HepG2 (cell line): ENCODE results near the gene TM4SF1. TPM values are rescaled to one million over a fixed set of nuclear protein-coding genes. Genes with fewer than 3 reads are reported as not detected.

Experiments used
- ARNT2 ChIP-seq: sonication (generic); formaldehyde crosslinking; IDR thresholded peaks from 2 replicates; pipeline ENCODE4 v1.8.0; 2022; ENCODE audit warnings: mild to moderate bottlenecking, low read depth, missing genetic modification reagents, moderate library complexity
- BORCS8-MEF2B ChIP-seq: sonication (generic); formaldehyde crosslinking; IDR thresholded peaks from 2 replicates; pipeline ENCODE4 v1.8.0; 2022; ENCODE audit warnings: mild to moderate bottlenecking, missing genetic modification reagents
- ETV6 ChIP-seq: sonication (generic); formaldehyde crosslinking; conservative IDR thresholded peaks from 2 replicates; pipeline ENCODE4 v1.4.0; 2020; ENCODE audit warnings: missing genetic modification reagents
- FOXJ3 ChIP-seq: sonication (generic); formaldehyde crosslinking; IDR thresholded peaks from 2 replicates; pipeline ENCODE4 v1.4.0; 2020; ENCODE audit warnings: missing genetic modification reagents, mild to moderate bottlenecking, borderline replicate concordance
- GABPA ChIP-seq, 2 experiments: IDR thresholded peaks; 2 replicates each; pipeline ENCODE4 v1.6.1; 2011 to 2016; ENCODE audit warnings: low read depth in 2 of 2, low read length in 1 of 2, missing biosample characterization in 1 of 2, missing genetic modification characterization in 1 of 2
- HNF4A ChIP-seq: sonication (generic); formaldehyde crosslinking; IDR thresholded peaks from 2 replicates; pipeline ENCODE4 v1.4.0; 2020; ENCODE audit warnings: missing genetic modification reagents
- HNF4G ChIP-seq, 2 experiments: sonication (generic) in 1 of 2; formaldehyde crosslinking in 1 of 2; IDR thresholded peaks; 2 replicates each; pipeline versions ENCODE4 v1.4.0 to v1.6.1; 2011 to 2020; ENCODE audit warnings: borderline replicate concordance in 2 of 2, low read depth in 2 of 2, mild to moderate bottlenecking in 2 of 2, low read length in 1 of 2, missing genetic modification reagents in 1 of 2, moderate library complexity in 1 of 2
- KAT8 ChIP-seq: IDR thresholded peaks from 2 replicates; pipeline ENCODE4 v1.6.1; 2016; ENCODE audit warnings: missing genetic modification reagents, missing compliant biosample characterization
- MBD4 ChIP-seq: IDR thresholded peaks from 2 replicates; pipeline ENCODE4 v1.6.1; 2012; ENCODE audit warnings: low read length, inconsistent platforms, borderline replicate concordance
- MEIS2 ChIP-seq: sonication (generic); formaldehyde crosslinking; IDR thresholded peaks from 2 replicates; pipeline ENCODE4 v1.9.0; 2021; ENCODE audit warnings: mild to moderate bottlenecking, missing genetic modification reagents
- RFXANK ChIP-seq: IDR thresholded peaks from 2 replicates; pipeline ENCODE4 v1.6.1; 2016
- TBL1XR1 ChIP-seq: fragments of 150-350 bp; IDR thresholded peaks from 2 replicates; pipeline ENCODE4 v1.6.1; 2014; ENCODE audit warnings: borderline replicate concordance, low read length; ENCODE audit not compliant: partially characterized antibody
- ZMYM3 ChIP-seq: sonication (generic); formaldehyde crosslinking; IDR thresholded peaks from 2 replicates; pipeline ENCODE4 v1.5.1; 2020; ENCODE audit warnings: mild to moderate bottlenecking, missing genetic modification reagents
- ZNF318 ChIP-seq: sonication (generic); formaldehyde crosslinking; IDR thresholded peaks from 2 replicates; pipeline ENCODE4 v1.4.0; 2020; ENCODE audit warnings: mild to moderate bottlenecking, missing genetic modification reagents
- ZNF567 ChIP-seq: sonication (generic); formaldehyde crosslinking; IDR thresholded peaks from 2 replicates; pipeline ENCODE4 v1.8.1; 2023; ENCODE audit warnings: mild to moderate bottlenecking, missing genetic modification reagents, borderline replicate concordance
- ZNF597 ChIP-seq: sonication (generic); formaldehyde crosslinking; IDR thresholded peaks from 2 replicates; pipeline ENCODE4 v1.5.0; 2020; ENCODE audit warnings: missing genetic modification reagents
- ZNF674 ChIP-seq: sonication (generic); formaldehyde crosslinking; IDR thresholded peaks from 2 replicates; pipeline ENCODE4 v1.5.0; 2020; ENCODE audit warnings: low read depth, mild to moderate bottlenecking, missing genetic modification reagents
- ZZZ3 ChIP-seq: sonication (generic); formaldehyde crosslinking; IDR thresholded peaks from 2 replicates; pipeline ENCODE4 v1.4.0; 2020; ENCODE audit warnings: missing genetic modification reagents, mild to moderate bottlenecking, borderline replicate concordance
- polyA plus RNA-seq, 8 experiments: library from polyadenylated mRNA; depleted of rRNA in 3 of 8; stranded (reverse) in 7 of 8; unstranded in 1 of 8; fragments of >200 nt; fragmentation: Illumina TruSeq in 4 of 8; extraction: Trizol in 4 of 8; gene quantifications; 2 replicates each; pipeline versions ENCODE4 v1.2.1 to v1.2.3, GENCODE V29; 2011 to 2016; ENCODE audit warnings: low read depth in 4 of 8, missing spikeins in 1 of 8, mixed read lengths in 1 of 8; ENCODE audit not compliant: insufficient read depth in 1 of 8
- total RNA-seq, 5 experiments: library from RNA; depleted of rRNA; stranded (reverse); fragments of >200 nt; fragmentation: Illumina TruSeq; extraction: Trizol; gene quantifications; 2 replicates each; pipeline ENCODE4 v1.2.3, GENCODE V29; 2016; ENCODE audit warnings: low read depth in 1 of 5
- TF ChIP-seq, protein P1 (sequence below), 2 experiments: fragments of 450-650 bp in 1 of 2; sonication (generic) in 1 of 2; formaldehyde crosslinking; IDR thresholded peaks; 2 replicates each; pipeline versions ENCODE4 v1.5.0 to v1.8.0; 2020 to 2022; ENCODE audit warnings: mild to moderate bottlenecking in 1 of 2, missing genetic modification reagents in 1 of 2

The TM4SF1 gene
- total and polyA plus RNA-seq, 2 of the 13 experiments (the other 11 are each of a cell fraction or from before 2014, with no cell fraction given) = 431 to 1,359 TPM

DNA sequence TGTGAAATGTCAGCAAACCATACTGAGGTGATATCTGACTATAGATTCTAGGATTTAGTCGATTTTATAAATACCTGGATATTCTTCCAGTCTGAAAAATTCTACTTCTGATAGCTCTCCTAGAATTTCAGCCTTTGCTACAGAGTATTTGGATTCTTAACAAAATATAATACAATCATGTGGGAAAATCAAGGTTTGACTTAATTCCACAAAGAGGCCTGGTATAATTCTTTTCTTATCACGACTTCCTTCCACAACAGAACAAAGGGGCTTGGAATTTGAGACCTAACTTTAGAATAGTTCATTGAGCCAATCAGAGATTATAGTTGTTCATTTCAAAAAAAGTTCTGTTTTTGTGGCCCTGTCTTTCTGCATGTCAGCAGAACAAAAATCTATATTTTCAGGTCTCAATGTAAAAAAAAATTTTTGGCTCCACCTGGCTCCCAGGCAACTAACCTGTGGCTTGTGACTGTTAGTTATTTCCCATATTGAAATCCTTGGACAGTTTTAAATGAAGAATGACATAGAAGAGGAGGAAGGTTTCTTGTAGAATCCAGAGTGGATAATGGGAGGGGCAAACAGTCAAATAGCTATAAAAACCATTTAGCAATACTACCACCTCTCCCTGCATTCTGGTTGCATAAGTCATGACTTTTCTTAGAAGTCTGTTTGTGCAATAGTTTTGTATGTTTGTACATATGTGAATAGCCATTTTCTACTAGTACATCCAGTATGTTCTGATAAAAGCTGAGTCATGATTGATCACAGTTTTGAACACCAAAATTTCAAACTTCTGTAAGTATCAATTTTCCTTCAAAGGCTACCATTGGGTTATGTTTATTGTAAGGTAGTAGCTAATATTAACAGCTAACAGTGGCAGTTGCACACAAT lies 4.0 kb downstream of the TM4SF1 start (continued):
- no peak for TF ChIP-seq ZNF318 (CRISPR knock-in tag)
- TF ChIP-seq TBL1XR1 = peak; percentile 74
- no peak for TF ChIP-seq HNF4A
- peak; percentile 27; the same call in 1 of the 2 replicates for TF ChIP-seq FOXJ3 (CRISPR knock-in tag)
- no peak for TF ChIP-seq MBD4
- no peak for TF ChIP-seq RFXANK (CRISPR knock-in tag)
- TF ChIP-seq ETV6 (CRISPR knock-in tag) = no peak
- TF ChIP-seq ZMYM3 (CRISPR knock-in tag) = no peak
- no peak for TF ChIP-seq ARNT2
- TF ChIP-seq MEIS2 (CRISPR knock-in tag) = no peak
- TF ChIP-seq KAT8 = no peak
- TF ChIP-seq HNF4G (IDR thresholded peaks at IDR 0.05; ENCODE audit: borderline replicate concordance, low read depth, low read length) = no peak
- no peak for TF ChIP-seq HNF4G (CRISPR knock-in tag; IDR thresholded peaks at IDR 0.05; ENCODE audit: borderline replicate concordance, low read depth)
- no peak for TF ChIP-seq BORCS8-MEF2B
- TF ChIP-seq ZZZ3 (CRISPR knock-in tag) = no peak
- TF ChIP-seq ZNF674 (CRISPR knock-in tag) = no peak
- no peak for TF ChIP-seq GABPA (IDR thresholded peaks at IDR 0.05; ENCODE audit: low read depth, low read length)
- no peak for TF ChIP-seq GABPA (CRISPR knock-in tag; IDR thresholded peaks at IDR 0.05; ENCODE audit: low read depth)
- TF ChIP-seq ZNF597 (CRISPR knock-in tag) = no peak
- TF ChIP-seq ZNF567 = no peak
- TF ChIP-seq, protein P1, sequence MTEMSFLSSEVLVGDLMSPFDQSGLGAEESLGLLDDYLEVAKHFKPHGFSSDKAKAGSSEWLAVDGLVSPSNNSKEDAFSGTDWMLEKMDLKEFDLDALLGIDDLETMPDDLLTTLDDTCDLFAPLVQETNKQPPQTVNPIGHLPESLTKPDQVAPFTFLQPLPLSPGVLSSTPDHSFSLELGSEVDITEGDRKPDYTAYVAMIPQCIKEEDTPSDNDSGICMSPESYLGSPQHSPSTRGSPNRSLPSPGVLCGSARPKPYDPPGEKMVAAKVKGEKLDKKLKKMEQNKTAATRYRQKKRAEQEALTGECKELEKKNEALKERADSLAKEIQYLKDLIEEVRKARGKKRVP (CRISPR knock-in tag; IDR thresholded peaks at IDR 0.05) = peak in 1 of 2 experiments; percentile 68; a peak in 1 of 4 replicates
